ENCODE measurements around the gene ITPR2. TPM values are rescaled to one million over a fixed set of nuclear protein-coding genes. Genes with fewer than 3 reads are reported as not detected.

ITPR2 gene
- total and polyA plus RNA-seq, 4 donors: 11.7 to 93.3 (median 35.4) TPM

GRCh38 chr12:26748741-26749431 lies 84.1 kb downstream of the ITPR2 start (continued):
- TF ChIP-seq, protein P1, sequence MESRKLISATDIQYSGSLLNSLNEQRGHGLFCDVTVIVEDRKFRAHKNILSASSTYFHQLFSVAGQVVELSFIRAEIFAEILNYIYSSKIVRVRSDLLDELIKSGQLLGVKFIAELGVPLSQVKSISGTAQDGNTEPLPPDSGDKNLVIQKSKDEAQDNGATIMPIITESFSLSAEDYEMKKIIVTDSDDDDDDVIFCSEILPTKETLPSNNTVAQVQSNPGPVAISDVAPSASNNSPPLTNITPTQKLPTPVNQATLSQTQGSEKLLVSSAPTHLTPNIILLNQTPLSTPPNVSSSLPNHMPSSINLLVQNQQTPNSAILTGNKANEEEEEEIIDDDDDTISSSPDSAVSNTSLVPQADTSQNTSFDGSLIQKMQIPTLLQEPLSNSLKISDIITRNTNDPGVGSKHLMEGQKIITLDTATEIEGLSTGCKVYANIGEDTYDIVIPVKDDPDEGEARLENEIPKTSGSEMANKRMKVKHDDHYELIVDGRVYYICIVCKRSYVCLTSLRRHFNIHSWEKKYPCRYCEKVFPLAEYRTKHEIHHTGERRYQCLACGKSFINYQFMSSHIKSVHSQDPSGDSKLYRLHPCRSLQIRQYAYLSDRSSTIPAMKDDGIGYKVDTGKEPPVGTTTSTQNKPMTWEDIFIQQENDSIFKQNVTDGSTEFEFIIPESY (IDR thresholded peaks at IDR 0.05): no peak
- TF ChIP-seq HNF4G (IDR thresholded peaks at IDR 0.05) (no peak), RXRA (IDR thresholded peaks at IDR 0.05) (peak in 1 of 2 donors; percentile 10), HNF4A (conservative IDR thresholded peaks at IDR 0.05) (peak in 1 of 2 donors; percentile 48), RAD21 (IDR thresholded peaks at IDR 0.05) (no peak), JUND (IDR thresholded peaks at IDR 0.05) (peak in 1 of 2 donors; percentile 79)
- TF ChIP-seq, protein P2, sequence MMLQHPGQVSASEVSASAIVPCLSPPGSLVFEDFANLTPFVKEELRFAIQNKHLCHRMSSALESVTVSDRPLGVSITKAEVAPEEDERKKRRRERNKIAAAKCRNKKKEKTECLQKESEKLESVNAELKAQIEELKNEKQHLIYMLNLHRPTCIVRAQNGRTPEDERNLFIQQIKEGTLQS (IDR thresholded peaks at IDR 0.05): no peak
- TF ChIP-seq, protein P3, sequence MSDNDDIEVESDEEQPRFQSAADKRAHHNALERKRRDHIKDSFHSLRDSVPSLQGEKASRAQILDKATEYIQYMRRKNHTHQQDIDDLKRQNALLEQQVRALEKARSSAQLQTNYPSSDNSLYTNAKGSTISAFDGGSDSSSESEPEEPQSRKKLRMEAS (IDR thresholded peaks at IDR 0.05): no peak

GRCh38 chr12:26748412-26748740 lies 84.6 kb downstream of the ITPR2 start:
- Histone ChIP-seq H3K4me3 (ENCODE audit: low read depth in 1 of 3, low read length in 3 of 3) (no peak overlapping the region), H3K36me3 (ENCODE audit: control insufficient read depth in 4 of 4, insufficient read depth in 3 of 4, low read depth in 1 of 4, low read length in 3 of 4) (no peaks in the 10 kb centered on the region), H3K9me3 (ENCODE audit: control insufficient read depth in 4 of 4, low read length in 3 of 4) (no peaks in the 10 kb centered on the region), H3K27ac (ENCODE audit: low read depth in 1 of 2, low read length in 2 of 2) (no peak overlapping the region), H3K27me3 (ENCODE audit: control insufficient read depth in 4 of 4, insufficient read depth in 4 of 4, low read length in 3 of 4) (no peaks in the 10 kb centered on the region), H3K9ac (ENCODE audit: low read depth in 1 of 2, low read length in 2 of 2) (no peak overlapping the region), H3K4me1 (ENCODE audit: control insufficient read depth in 4 of 4, insufficient read depth in 4 of 4, low read length in 3 of 4) (peaks cover 15 to 86% (median 58%) of the 10 kb centered on the region in 4 donors)
- no peak for DNase-seq (ENCODE audit: low spot score)
- TF ChIP-seq YY1 (IDR thresholded peaks at IDR 0.05) (no peak), CTCF (IDR thresholded peaks at IDR 0.05; ENCODE audit: low read depth, low read length, missing input control) (no peak), FOXA2 (IDR thresholded peaks at IDR 0.05) (no peak), EGR1 (IDR thresholded peaks at IDR 0.05; ENCODE audit: low read depth in 2 of 2) (no peak), SP1 (IDR thresholded peaks at IDR 0.05) (no peak), HNF4G (IDR thresholded peaks at IDR 0.05) (no peak), JUND (IDR thresholded peaks at IDR 0.05) (no peak), RXRA (IDR thresholded peaks at IDR 0.05) (no peak), GABPA (IDR thresholded peaks at IDR 0.05 in 1 of 2, conservative IDR thresholded peaks at IDR 0.05 in 1 of 2) (no peak), HNF4A (conservative IDR thresholded peaks at IDR 0.05) (no peak)
- TF ChIP-seq, protein P1 (IDR thresholded peaks at IDR 0.05): no peak
- 64% methylated on average over 2 of the region's 2 CpGs for WGBS
